ENCODE measurements around the gene ACVR1B. TPM values are rescaled to one million over a fixed set of nuclear protein-coding genes. Genes with fewer than 3 reads are reported as not detected.
A peak's percentile ranks its signal among the peaks of the same experiment; 100 is the strongest.

Gene ACVR1B
- total and polyA plus RNA-seq, 9 of the 15 experiments (the other 6 are each of a cell fraction or from before 2014, with no cell fraction given): 0.97 to 15.1 (median 6.8) TPM

GRCh38 chr12:52023976-52024688 is 72.6 kb downstream of the ACVR1B start:
- H4K20me1 ChIP-seq (replicated peaks; ENCODE audit: control insufficient read depth, insufficient read depth, low read length): no peaks in the 10 kb centered on the region
- peak overlapping the region; percentile 45 for H3K4me3 ChIP-seq
- H3K36me3 ChIP-seq (ENCODE audit: control insufficient read depth, insufficient read depth, low read length): no peaks in the 10 kb centered on the region
- H3K9ac ChIP-seq (ENCODE audit: insufficient read depth in 1 of 2, low read depth in 2 of 2, low read length in 2 of 2): peak overlapping the region; percentile 27 to 87; a peak in 3 of 4 replicates
- no peak overlapping the region for H3K27ac ChIP-seq (ENCODE audit: extremely low read depth, low read depth, low read length)
- H3K9me3 ChIP-seq (replicated peaks; ENCODE audit: control insufficient read depth, insufficient read depth, low read depth, low read length): no peaks in the 10 kb centered on the region
- intact Hi-C loops (cut with micrococcal nuclease): no loop called here
- peaks cover 0 to 16% of the 10 kb centered on the region in 2 experiments; a peak in 2 of 5 replicates for H3K27me3 ChIP-seq (ENCODE audit: control insufficient read depth in 2 of 2, insufficient read depth in 2 of 2, low read length in 2 of 2)
- peak overlapping the region; percentile 88 for H2AFZ ChIP-seq (ENCODE audit: low read depth, low read length)
- H3K79me2 ChIP-seq (ENCODE audit: control insufficient read depth, insufficient read depth, low read length): no peaks in the 10 kb centered on the region
- 18% methylated on average over 19 of the region's 20 CpGs for WGBS (ENCODE audit: insufficient coverage, low coverage, missing lambda C conversion rate)
- BruUV-seq (replicated peaks): no TSS peak
- CTCF ChIA-PET (ENCODE audit: low intra/inter-chr PET ratio): interaction anchor here (0.5 to 6.0 kb wide), 8 partner anchors 19 to 602 kb away, joined by 3 to 242 read pairs (median 8); partner anchors contain the start of genes SMIM41 and TAMALIN
- peak overlapping the region; percentile 66 for H3K4me2 ChIP-seq (ENCODE audit: insufficient read depth, low read length)
- H3K4me1 ChIP-seq (replicated peaks in 1 of 2; ENCODE audit: control insufficient read depth in 2 of 2, insufficient read depth in 2 of 2, low read length in 2 of 2): peaks cover 0 to 27% of the 10 kb centered on the region in 2 experiments; a peak in 3 of 5 replicates
- ATAC-seq: peak; percentile 6
- in situ Hi-C loops (cut with MboI): loop anchor here (25.0 kb wide), 1 partner anchor 612 kb away; the partner anchor contains the start of gene SLC4A8
- DNase-seq (ENCODE audit: extremely low read depth in 1 of 4, low spot score in 3 of 4): peak in 1 of 4 experiments; percentile 28
- peak; percentile 49 for FAIRE-seq
- H3K9me1 ChIP-seq (ENCODE audit: control insufficient read depth, insufficient read depth, low read length): no peaks in the 10 kb centered on the region
- POLR2A ChIA-PET: interaction anchor here (0.6 to 1.4 kb wide), 4 partner anchors 13 to 1244 kb away, joined by 3 to 4 read pairs (median 3); partner anchors contain the start of gene ESPL1
- TF ChIP-seq, protein P1, sequence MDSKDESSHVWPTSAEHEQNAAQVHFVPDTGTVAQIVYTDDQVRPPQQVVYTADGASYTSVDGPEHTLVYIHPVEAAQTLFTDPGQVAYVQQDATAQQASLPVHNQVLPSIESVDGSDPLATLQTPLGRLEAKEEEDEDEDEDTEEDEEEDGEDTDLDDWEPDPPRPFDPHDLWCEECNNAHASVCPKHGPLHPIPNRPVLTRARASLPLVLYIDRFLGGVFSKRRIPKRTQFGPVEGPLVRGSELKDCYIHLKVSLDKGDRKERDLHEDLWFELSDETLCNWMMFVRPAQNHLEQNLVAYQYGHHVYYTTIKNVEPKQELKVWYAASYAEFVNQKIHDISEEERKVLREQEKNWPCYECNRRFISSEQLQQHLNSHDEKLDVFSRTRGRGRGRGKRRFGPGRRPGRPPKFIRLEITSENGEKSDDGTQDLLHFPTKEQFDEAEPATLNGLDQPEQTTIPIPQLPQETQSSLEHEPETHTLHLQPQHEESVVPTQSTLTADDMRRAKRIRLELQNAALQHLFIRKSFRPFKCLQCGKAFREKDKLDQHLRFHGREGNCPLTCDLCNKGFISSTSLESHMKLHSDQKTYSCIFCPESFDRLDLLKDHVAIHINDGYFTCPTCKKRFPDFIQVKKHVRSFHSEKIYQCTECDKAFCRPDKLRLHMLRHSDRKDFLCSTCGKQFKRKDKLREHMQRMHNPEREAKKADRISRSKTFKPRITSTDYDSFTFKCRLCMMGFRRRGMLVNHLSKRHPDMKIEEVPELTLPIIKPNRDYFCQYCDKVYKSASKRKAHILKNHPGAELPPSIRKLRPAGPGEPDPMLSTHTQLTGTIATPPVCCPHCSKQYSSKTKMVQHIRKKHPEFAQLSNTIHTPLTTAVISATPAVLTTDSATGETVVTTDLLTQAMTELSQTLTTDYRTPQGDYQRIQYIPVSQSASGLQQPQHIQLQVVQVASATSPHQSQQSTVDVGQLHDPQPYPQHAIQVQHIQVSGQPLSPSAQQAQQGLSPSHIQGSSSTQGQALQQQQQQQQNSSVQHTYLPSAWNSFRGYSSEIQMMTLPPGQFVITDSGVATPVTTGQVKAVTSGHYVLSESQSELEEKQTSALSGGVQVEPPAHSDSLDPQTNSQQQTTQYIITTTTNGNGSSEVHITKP (IDR thresholded peaks at IDR 0.05; ENCODE audit: partially characterized antibody): peak; percentile 1
- TF ChIP-seq ZNF324 (CRISPR knock-in tag; IDR thresholded peaks at IDR 0.05): no peak
- TF ChIP-seq, protein P2, sequence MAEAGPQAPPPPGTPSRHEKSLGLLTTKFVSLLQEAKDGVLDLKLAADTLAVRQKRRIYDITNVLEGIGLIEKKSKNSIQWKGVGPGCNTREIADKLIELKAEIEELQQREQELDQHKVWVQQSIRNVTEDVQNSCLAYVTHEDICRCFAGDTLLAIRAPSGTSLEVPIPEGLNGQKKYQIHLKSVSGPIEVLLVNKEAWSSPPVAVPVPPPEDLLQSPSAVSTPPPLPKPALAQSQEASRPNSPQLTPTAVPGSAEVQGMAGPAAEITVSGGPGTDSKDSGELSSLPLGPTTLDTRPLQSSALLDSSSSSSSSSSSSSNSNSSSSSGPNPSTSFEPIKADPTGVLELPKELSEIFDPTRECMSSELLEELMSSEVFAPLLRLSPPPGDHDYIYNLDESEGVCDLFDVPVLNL (CRISPR knock-in tag; IDR thresholded peaks at IDR 0.05; ENCODE audit: low read depth): no peak
- TF ChIP-seq ZNF431 (CRISPR knock-in tag; IDR thresholded peaks at IDR 0.05): 0 out of 2 replicates have a peak, but pooled peaks have one; percentile 2
- no peak for TF ChIP-seq HDAC1 (IDR thresholded peaks at IDR 0.05)
- TF ChIP-seq ESRRA (IDR thresholded peaks at IDR 0.05; ENCODE audit: borderline replicate concordance, low read depth): 0 out of 2 replicates have a peak, but pooled peaks have one; percentile 5
- no peak for TF ChIP-seq ATF1 (CRISPR knock-in tag; IDR thresholded peaks at IDR 0.05)
- TF ChIP-seq ATF1 (tag; IDR thresholded peaks at IDR 0.05): 0 out of 2 replicates have a peak, but pooled peaks have one; percentile 21
- TF ChIP-seq CTCF (IDR thresholded peaks at IDR 0.05 in 2 of 3, conservative IDR thresholded peaks at IDR 0.05 in 1 of 3; ENCODE audit: insufficient read depth in 2 of 3, low read depth in 1 of 3, low read length in 3 of 3): peak in 1 of 3 experiments; percentile 41; a peak in 1 of 6 replicates
- 0 out of 2 replicates have a peak, but pooled peaks have one; percentile 50 for TF ChIP-seq CBFB (CRISPR knock-in tag; IDR thresholded peaks at IDR 0.05)
- TF ChIP-seq MAZ (CRISPR knock-in tag; conservative IDR thresholded peaks at IDR 0.05 in 1 of 2, IDR thresholded peaks at IDR 0.05 in 1 of 2): 0 out of 4 replicates have a peak, but pooled peaks of 1 of the 2 experiments have one; percentile 3
- 0 out of 2 replicates have a peak, but pooled peaks have one; percentile 3 for TF ChIP-seq ZNF24 (IDR thresholded peaks at IDR 0.05)
